GM21786 (cell line): ENCODE data around the gene DTX3.

ENCODE experiments used
- ATAC-seq: cut with Tn5 transposase; IDR thresholded peaks from one replicate; pipeline ENCODE4 v1.9.1; 2021; ENCODE audit not compliant: unreplicated experiment

Gene DTX3

DNA sequence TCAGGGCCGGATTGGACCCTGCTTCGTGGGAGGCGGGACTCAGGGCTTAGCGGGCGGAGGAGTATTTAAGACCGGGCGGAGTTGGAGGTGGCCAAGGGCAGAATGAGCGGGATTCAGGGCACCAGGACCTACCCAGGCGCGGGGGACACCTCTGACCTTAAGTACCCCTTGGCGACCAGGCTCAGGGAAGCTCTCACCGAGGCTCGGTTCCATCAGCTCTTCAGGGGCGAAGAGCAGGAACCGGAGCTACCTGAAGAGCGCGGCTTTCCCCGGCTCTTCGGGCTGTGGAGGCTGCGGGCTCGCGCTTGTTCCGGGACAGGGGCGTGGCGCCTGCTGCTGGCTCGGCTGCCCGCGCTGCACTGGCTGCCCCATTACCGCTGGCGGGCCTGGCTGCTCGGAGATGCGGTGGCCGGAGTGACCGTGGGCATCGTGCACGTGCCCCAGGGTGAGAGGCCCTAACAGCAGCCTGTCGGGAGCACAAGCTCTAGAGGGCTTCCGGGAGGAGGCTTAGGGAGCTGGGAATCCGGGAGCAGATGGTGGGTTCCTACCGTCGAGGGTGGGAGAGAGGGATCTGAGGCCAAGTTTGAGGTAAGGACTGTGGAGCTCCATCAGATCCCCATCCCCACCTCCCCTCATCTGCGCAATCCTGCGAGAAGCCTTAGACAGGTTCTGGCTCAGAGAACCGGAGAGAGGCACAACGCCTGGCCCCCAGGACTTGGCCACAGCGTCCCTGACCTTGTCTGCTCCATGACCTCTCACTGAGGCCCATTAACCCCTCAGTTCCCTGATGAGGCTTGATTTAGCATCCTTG is 15.0 kb downstream of the DTX3 start:
- no peak for ATAC-seq

DNA sequence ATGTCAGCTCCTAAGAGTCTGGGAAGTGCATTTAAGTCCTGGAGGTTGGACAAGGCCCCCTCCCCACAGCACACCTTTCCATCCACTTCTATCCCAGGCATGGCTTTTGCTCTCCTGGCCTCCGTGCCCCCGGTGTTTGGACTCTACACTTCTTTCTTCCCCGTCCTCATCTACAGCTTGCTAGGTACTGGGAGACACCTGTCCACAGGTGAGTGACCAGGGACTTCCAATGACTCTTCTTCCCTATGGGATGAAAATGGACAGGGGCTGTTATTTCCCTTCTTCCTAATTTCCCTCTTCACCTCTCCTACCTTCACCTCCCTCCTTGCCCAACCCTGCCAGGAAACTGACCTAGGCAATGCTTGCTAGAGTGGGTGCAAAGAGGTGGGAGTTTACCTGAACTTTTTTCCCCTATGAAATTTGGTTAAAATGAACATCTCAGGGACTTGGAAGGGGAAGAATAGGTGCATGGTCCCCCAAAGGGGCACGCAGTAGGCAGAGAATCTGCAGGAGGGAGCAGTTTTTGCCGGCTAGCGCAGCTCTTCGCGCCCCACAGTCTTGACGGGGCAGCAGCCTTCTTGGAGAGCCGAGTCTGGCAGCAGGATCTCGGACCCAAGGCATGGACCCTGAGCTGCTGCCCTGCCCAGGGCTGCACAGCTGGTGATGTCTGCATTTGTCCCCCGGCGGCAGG is 15.8 kb downstream of the DTX3 start:
- no peak for ATAC-seq

DNA sequence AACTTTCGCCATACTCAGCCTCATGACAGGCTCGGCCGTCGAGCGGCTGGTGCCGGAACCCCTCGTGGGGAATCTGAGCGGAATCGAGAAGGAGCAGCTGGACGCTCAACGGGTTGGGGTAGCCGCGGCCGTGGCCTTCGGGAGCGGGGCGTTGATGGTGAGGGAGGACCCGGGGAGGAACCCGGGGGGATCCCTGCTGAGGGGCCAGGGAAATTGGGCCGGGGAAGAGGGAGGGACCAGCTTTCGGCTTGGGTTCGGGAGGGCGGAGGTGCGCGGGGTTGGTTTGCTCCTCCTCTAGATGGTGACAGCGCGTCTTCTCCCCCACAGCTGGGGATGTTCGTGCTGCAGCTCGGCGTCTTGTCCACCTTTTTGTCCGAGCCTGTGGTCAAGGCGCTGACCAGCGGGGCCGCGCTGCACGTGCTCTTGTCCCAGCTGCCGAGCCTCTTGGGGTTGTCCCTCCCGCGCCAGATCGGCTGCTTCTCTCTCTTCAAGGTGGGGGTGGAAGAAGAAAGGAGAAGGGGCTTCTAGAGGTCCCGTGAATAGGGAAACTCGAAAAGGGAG is 16.4 kb downstream of the DTX3 start:
- no peak for ATAC-seq

DNA sequence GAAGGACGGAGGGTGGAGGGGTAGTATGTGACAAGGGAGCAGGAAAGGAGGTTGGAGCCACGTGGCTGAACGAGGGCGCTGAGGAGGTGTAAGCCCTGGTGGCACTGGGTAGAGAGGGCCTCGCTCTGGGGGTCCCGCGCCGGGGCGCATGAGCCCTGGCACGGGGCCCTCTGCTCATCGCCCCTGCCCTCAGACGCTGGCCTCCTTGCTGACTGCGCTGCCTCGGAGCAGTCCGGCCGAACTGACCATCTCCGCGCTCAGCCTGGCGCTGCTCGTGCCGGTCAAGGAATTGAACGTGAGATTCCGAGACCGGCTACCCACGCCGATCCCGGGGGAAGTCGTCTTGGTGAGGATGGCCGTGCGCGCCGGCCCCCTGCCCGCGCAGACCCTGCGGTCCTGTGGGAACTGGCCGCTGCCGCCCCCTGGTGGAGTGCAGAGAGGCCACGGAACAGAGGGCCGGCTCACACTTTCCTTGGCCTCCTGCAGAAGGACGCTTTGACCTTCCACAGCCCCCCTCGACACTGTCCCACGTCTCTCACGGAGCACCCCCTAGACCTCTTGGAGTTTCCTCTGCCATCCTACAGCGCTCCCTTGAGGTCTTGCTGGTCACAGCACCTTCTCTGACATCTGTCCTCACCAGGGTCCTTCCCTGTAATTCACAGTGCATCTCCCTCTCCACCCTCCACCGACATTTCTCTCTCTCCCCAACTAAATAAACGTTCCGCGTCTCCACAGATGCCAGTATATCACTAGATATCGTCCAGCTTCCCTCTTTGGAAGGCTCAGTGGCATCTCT is 17.1 kb downstream of the DTX3 start:
- peak; percentile 50 for ATAC-seq

DNA sequence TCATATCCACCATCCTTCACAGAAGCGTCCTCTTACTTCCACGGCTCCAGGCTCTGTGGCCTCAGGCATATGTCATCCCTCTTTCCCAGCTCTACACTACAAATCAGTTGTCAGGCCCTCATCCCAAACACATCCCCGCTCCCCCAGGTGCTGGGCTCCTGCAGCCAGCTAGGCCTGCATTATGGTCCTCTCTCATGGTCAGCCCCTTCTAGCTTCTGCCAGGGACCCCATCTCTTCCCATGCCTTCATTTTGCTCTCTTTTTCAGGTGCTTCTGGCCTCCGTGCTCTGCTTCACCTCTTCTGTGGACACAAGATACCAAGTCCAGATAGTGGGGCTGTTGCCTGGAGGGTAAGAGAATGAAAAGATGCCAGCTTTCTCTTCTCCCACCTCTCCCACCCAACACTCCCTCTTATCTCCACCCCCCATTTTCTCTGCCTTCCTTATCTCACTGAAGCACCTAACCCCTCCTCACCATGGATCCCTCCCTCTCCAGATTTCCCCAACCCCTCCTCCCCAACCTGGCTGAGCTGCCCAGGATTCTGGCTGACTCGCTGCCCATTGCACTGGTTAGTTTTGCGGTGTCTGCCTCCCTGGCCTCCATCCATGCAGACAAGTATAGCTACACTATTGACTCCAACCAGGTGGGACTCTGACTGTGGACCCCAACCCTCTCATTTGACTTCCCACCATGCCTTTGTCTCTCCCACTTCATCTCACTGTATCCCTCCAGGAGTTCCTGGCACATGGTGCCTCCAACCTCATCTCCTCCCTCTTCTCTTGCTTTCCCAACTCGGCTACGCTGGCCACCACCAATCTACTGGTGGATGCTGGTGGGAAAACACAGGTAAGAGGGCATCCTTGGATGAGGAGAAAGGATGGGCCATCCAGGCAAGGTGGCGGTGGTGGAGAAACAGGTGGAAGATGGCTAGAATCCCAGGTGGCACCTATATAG is 17.9 kb downstream of the DTX3 start:
- ATAC-seq = no peak

DNA sequence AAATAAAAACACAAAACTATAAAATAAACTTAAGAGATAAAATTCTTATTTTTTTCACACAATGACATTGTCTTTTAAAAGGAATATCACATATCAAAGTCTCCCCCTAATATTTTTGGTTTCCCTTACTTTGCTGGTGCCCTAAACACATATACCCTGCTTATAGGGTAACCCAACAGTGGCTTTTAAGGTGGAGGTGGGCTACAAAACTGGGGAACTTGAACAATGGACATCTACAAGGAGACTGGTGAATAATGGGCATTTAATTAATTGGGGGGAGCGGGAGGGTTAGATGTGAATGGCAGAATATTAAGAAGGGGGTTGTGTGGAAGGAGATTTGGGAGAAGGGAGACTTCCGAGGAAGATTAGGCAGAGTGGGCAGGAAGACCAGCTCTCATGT is 18.8 kb downstream of the DTX3 start:
- ATAC-seq = no peak

DNA sequence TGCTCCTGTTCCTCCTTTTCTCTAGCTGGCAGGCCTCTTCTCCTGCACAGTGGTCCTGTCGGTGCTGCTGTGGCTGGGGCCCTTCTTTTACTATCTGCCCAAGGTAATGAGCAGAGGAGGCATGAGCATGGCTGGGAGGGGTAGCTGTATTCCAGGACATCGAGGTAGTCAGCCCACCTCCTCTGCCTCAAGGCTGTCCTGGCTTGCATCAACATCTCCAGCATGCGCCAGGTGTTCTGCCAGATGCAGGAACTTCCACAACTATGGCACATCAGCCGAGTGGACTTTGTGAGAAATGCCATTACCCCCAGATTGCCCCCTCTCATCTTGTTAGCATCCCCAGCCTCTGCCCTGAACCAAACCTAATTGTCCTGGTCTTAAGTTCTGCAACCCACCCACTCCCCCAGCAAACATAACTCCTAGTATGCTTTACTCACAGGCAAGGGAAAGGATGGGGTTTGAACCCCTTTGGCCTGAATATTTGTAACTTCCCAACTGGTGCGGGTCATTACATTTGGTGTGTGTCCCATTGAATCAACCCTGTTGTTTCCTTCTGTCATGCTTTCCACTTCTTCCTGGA is 19.3 kb downstream of the DTX3 start:
- ATAC-seq = no peak

DNA sequence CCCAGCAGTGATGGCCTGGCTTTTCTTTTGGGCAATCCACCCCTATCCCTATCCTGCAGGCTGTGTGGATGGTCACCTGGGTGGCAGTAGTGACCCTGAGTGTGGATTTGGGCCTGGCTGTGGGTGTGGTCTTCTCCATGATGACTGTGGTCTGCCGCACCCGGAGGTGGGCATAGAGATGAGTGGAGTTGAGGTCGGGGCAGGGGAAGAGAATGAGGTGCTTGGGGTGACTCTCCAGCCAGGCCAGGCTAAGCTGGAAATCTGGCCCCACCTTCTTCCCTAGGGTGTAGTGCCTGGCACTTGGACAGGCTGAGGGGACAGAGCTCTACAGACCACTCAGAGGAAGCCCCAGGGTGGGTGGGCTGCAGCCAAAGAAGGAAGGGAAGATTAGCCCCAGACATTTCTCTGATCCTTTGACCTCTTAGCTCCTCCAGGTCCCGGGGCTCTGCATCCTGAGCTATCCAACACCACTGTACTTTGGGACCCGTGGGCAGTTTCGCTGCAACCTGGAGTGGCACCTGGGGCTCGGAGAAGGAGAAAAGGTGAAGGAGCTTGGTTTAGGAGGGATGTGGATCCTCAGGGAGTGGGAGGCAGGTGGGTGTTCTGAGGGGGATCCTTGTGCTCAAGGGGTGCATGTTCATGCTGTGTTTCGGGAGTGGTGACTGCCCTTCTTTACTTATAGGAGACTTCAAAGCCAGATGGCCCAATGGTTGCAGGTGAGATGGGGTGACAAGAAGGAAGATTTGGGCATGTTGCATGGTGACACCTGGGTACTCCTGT is 20.0 kb downstream of the DTX3 start:
- ATAC-seq = no peak

DNA sequence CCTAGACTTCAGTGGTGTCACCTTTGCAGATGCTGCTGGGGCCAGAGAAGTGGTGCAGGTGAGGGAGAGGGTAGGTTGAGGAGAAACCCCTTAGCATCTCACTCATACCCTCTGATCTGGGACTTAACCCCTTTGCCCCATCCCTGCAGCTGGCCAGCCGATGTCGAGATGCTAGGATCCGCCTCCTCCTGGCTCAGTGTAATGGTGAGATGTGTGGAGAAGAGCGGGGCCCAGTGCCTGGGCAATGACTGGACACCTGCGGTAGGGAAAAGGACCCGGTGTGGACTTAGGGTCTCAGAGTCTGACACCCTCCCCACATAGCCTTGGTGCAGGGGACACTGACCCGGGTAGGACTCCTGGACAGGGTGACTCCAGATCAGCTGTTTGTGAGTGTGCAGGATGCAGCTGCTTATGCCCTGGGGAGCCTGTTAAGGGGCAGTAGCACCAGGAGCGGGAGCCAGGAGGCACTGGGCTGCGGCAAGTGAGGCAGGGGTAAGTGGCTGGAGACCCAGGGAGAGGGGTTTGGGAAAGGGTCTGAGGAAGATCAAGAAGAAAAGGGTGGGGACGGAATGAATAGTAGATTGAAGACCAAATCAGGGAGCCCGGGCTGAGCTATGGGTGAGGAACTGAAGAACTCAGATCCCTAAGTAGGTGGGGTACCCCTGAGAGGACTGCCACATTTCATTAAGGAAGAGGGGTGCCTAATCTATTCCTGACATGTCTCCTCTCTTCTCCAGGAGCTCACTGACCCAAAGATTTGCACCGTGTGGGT is 20.8 kb downstream of the DTX3 start:
- no peak for ATAC-seq

DNA sequence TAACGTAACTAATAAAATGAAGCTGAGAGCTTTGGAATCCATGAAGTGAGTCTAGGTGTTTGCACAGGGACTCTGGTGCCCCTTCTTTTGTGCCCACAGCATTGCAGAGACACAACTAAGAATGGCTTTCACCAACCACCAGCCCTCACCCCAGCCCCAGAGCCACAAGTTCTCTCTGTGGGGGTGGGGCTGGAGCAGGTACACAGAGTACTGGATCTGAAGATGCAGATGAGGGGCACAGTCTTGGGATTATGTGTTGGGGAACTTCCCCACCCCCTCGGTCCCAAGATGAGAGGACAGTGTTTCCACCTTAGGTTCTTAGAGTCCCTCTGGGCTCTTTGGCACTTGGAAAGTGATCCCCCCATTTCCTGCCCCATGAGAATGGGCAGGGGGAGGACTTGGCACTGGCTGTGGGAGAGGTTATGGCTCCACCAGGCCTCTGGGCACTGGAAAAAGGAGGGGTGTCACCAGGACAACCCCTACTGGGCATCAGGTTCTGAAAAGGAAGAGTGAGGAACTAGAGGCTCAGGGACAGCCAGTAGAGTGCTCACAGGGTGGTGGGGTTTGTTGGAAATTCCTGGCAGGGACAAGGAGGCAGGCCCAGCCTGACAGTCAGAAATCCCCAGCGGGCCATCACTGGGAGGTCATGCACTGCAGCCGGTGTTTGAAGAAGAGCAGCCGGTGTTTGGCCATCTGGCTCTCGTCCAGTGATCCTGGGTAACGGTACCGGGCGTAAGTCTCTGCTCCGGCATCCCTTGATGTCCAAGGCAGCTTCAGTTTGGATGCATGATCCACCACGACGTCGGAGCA is 21.7 kb downstream of the DTX3 start:
- ATAC-seq = no peak

DNA sequence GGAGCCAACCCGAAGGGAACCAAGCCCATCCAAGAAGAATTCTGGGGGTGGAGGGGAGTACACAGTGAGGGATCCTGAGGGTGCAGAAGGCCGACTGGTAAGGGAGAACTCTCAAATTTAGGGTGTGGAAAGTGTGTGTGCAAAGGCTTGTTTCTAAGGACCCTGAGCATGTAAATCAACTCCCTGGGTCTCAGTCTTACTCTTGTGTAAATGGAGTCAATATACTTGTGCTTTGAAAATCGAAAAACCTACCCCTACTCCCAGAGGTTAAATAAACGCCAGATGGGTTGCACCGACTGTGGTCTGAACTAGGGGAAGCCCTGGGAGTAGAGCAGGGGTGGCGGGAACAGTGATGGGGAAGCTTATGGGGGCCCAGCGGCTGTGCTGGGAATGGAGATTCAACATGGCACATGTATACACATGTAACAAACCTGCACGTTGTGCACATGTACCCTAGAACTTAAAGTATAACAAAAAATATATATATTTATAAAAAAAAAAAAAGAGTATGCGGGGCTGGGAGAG is 22.4 kb downstream of the DTX3 start:
- no peak for ATAC-seq

DNA sequence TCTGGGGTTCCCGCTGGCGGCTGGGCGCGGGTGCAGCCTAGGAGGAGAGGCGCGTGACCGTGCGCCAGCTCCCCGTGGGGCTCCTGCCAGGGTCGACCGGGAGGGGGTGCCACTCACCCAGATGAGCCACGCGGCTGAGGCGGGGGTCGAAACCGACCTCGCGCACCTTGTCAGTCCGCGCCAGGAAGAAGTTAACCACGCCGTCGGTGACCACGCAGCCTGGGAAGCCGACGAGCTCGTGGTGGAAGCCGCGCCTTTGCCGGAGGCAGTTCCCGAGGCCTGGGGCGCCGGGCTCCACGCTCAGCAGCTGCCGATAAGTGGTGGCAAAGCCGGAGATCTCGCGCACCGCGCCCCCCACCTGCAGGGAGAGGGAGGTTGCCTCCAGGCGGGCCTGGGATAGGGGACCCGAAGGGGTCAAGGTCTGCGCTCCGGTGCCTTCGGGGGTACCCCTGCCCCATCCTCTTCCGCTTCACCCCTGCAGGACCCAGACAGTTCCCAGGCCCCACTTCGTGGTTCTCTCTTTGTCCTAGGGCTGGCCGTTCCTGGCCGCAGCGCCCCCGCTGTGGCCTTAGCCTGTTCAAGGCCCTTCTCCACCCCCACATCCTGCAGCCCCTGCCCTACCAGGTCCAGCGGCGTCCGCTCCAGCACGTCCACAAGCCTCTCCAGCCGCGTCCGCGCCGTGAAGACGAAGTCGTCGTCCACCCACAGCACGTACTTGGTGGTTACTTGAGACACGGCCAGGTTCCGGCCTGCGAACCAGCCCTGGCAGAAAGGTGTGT is 23.1 kb downstream of the DTX3 start:
- ATAC-seq = no peak

DNA sequence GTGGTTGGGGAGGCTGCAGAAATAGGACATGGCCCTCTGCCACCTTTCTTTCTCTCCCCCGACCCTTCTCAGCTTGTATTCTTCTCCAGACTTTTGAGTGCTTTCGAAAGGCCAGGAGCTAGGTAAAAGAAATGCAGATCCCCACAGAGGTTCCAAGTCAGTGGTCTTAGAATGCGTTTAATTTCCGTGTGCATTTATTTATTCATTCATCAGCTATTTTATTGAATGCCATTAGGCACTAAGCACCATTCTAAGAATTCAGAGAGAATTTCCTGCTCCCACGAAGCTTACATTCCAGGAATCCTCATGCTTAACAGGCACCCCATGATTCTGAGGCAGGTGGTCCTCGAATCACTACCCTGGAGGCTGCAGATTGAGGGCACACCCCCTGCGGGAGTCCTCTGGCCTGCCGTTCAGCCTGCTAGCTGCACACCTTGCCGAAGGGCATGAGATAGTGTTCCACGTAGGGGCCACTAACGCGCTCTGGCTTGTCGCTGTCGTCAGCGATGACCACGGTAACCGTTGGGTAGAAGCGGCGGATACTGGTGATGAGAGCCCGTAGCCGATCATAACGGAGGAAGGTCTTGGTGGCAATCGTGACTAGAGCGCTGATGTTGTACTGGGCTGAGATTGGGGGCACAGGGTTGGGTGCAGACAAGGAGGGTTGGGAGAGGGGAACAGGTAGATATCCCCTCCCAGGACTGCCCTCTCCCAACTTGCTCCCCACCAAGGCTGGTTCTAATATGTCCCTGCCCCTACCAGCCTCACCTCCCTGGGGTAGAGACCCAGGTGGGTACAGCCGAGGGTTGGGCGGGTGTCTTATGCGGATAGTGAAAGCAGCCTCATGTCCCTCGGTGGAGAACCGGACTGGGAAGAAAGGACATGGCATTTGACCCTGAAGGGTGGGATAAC is 23.9 kb downstream of the DTX3 start:
- no peak for ATAC-seq

DNA sequence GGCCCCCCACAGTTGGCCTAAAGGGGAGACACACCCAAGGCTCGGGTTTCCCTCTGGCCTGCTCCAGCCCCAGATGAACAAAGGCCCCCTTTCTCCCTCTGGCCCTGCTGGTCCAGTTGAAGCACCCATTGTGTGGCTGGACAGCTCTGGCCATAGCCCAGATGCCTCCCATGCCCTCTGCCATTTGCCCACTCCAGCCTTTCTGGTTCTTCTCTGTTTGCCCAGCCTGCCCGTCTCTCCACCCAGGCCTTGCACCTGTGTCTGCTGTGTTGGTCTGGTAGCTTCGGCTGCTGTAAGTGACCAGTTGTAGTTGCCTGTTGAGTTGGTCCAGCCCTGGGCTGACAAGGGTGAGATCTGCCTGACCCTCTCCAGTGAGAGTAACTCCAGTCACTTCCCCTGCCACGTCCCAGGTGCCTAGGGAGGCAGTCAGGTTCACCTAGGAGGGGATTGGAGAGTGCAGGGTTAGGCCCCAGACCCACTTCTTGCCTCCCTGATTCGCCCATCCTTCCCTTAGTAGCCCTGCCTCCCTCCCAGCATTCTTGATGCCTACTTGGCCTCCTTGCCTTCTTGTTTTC is 25.4 kb downstream of the DTX3 start:
- no peak for ATAC-seq

DNA sequence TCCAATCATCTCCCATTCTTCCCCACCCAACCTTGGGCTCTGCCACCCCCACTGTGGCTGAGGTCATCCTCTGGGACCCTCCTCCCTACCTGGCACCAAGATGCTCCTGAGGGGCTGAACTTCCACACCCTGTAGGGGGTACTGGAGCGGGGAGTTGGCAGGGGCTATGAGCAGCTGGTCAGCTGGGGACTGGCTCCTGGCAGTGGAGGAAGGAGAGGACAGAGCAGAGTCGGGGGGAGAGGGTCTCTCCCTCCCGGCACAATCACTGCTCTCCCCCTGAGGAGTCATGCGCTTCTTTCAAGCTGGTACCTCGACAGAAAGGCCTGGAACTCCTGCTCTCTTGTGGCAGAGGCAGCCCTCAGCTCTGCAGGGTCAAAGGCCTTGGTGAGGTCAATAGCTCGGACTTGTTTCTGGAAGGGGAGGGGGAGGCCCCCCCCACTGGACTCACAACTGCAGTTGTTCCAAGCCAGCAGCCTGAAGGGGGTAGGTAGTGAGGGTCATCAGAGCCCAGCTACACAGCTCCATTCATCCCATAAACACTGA is 26.3 kb downstream of the DTX3 start:
- no peak for ATAC-seq
